Stimulated activated CD8-positive, alpha-beta memory T cell treated with anti-CD3 and anti-CD28 coated beads, Interleukin-12 subunit alpha, Interleukin-12 subunit beta, amount 100 ng/mL, for 1 hour (primary cell): ENCODE measurements around the gene PPIP5K1.

ENCODE experiments used
- DNase-seq: peaks from one replicate; pipeline ENCODE4 v3.0.0-alpha.2; 2020; ENCODE audit warnings: low read depth

PPIP5K1 gene

DNA sequence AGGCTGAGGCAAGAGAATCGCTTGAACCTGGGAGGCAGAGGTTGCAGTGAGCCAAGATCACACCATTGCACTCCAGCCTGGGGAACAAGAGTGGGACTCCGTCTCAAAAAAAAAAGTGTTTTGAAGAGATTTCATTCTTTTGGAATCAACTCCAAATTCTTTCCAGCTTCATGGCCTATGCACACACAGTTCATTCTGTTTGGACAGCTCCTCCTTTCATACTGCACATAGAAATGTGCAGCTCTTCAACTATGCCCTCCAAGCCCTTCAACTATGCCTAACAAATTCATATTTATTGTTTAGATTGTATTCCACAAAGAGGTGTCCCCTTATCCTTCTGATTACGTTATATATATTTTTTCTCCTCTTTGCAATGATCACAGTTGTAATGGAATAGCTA is 101.2 kb downstream of the PPIP5K1 start:
- no peak for DNase-seq

DNA sequence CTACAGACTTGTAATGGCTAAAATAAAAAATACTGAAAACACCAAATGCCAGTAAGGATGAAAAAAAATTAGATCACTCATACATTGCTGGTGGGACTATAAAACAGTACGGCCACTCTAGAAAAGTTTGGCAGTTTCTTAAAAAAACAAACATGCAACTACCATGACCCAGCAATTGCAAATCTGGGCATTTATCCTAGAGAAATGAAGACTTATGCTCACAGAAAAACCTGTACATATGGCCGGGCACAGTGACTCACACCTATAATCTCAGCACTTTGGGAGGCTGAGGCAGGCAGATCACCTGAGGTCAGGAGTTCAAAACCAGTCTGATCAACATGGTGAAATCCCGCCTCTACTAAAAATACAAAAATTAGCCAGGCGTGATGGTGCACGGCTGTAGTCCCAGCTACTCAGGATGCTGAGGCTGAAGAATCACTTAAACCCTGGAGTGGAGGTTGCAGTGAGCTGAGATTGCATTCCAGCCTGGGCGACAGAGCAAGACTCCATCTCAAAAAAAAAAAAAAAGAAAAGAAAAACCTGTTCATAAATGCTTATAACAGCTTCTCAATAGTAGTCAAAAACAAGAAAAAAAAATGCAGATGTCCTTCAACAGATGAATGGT is 102.6 kb downstream of the PPIP5K1 start:
- no peak for DNase-seq

DNA sequence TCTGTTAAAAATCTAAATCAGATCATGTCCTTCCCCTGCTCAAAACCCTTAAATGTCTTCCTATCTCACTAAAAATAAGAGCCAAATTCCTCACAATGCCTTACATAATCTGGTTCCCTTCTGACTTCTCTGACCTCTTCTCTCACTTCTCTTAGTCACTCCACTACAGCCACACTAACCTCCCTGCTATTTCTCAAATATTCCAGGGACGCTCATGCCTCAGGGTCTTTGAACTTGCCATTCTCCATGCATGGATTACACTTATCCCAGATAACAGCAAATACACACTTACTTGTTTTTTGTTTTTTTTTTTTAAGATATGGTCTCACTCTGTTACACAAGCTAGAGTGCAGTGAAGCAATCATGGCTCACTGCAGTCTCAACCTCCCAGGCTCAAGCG is 105.6 kb downstream of the PPIP5K1 start:
- no peak for DNase-seq
